ENCODE results near the gene SPDEF.

SPDEF gene

DNA sequence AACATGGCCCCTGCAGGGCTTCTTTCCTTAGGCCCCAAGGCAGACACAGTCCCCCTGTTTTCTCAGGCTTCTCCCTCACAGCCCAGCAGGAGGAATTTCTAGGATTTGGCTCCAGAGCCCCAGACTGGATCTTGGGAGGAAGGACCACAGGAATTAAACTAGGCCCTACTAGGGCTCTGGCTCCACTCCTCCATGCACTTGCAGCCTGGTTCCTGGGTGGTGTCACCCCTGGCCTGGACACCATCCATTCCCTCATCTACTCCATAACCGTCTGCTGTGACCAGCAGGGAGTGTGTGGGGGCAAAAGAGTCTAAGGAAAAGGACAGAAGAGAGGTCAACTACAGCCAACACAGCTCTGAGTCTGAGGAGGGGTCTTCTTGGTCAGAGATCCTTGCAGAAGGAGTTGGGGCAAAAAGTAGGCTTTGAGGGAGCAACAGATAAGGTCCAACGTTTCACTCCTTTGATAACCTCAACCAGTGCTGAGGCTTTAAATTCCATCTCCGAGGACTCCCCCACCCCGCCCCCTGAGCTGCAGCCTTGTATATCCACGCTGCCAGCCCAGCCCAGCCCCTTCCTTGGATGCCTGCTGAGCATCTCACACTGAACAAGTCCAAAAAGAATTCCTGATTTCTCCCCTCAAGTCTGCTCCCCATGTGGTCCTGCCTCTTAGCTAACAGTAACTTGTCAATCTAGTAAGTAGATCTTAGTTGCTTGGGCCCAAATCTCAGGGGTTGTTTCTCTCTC lies 27.9 kb upstream of the SPDEF start:
- no peak for DNase-seq

DNA sequence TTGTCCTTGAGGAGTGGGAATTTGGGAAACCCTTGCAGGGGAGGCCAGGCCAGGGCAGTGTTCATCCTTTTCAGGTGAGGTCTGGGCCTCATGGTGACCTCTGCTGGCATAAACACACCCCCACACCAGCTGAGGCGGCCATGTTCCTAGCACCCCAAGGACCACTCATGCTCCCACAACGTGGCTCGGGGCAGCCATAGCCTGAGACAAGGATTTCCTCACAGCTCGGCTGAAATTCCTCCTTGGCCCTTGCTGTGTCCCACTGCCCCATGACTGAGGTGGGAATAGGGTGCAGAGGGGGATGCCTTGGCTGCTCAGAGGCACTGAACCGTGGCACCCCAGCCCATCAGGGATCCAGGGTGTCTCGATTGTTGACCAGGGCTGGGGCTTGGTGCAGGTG lies 27.3 kb upstream of the SPDEF start:
- no peak for DNase-seq

- no peak for DNase-seq
Observed at GRCh38 chr6:34581561-34581920, 25.4 kb upstream of the SPDEF start.

DNA sequence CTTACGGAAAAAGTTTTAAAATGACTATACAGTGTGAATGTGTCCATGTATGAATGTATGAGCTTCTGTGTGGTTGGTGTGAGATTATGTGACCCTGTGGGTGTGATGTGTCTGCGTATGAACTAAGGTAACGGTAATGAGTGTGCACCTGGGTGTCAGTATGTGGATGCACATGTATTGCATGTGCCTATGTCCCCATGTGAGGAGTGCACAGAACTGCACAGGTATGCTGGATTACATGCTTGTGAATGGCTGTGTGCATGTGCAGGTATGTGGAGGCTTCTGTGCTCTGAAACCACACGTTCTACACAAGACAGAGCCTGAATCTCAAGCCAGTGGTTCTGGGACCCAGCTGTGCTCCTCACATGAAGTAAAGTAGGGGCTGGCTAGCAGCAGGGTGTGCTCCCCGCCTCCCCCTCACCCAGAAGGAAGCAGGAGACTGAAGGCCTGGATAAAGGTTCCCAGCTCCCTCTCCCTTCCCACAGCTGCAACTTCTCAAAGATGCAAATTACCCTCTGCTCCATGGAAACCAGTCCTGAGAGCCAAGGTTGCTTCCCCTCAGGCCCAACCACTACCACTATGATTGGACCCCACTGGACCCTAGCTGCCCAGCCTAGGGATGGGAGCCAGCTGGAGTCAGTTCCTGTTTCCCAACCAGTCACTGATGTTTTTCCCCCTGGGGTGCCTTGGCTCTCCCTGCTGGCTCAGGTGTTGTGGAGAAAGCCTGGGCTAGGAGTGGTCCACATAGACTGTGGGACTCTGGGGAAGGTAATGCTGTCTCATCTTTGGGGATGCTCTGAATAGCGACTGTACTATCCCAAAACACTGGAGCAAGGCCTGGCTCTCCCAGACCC lies 24.8 kb upstream of the SPDEF start:
- DNase-seq: no peak

DNA sequence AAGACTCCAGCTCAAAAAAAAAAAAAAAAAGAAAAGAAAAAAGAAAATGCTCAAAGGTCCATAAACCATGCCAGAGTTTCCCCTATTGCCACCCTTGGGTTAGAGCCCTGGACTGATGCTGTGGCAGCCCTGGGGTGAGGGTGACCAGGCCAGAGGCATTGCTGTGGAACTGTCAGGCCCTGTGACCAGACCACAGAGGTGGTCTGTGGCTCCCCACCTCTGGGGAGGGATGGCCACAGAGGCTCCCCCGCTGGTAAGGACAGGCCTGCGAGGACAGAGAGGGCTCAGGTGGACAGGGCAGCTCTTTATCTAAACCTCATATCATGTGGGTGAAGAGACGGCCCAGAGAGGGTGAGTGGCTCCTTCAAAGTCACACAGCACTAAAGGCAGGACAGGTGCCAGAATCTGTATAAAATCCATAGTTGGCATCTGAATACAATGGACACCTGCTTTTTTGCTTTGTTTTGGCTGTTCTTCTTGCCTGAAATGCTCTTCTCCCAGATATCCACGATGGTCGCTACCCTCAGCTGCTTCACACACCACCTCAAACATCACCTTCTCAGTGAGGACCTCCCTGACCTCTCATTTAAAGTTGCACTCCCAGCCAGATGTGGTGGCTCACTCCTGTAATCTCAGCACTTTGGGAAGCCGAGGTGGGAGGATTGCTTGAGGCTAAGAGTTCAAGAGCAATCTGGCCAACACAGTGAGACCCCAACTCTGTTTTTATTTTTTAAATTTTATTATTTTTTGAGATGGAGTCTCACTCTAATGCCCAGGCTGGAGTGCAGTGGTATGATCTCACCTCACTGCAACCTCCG lies 22.5 kb upstream of the SPDEF start:
- DNase-seq: no peak

DNA sequence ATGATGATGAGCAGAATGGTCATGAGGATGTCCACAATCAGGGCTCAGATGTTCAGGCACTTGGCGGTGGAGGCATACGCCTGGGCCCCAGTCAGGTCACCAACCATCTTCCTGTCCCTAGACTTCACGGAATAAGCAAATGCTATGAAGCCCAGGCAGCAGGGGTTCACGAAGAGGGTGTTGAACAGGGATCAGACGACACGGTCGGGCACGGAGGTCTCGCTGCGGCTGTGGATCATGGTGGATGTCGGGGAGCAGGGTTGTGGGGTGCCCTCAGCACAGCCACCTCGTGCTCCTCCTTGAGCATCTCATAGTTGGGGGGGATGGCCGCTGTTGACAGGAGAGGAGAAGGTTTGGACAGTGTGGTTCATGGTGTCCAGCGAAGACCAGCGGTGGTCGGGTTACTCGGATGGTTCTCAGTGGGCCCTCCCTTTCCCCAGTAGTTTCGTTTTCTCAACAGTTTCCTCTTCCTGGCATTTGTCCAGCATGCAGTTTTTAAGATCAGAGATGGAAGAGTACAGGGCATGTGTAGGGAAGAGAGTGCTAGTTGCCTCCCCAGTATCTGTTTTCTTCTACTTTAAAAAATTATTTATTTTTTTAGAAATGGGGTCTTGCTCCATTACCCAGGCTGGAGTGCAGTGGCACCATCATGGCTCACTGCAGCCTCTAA lies 20.3 kb upstream of the SPDEF start:
- no peak for DNase-seq

- no peak for DNase-seq
Observed at GRCh38 chr6:34575326-34575725, 19.2 kb upstream of the SPDEF start.

GRCh38 chr6:34574647-34575293 lies 18.6 kb upstream of the SPDEF start:
- no peak for DNase-seq

- no peak for DNase-seq
Observed at GRCh38 chr6:34573567-34574183, 17.5 kb upstream of the SPDEF start.

- no peak for DNase-seq
Observed at GRCh38 chr6:34572585-34572984, 16.5 kb upstream of the SPDEF start.

GRCh38 chr6:34572021-34572420 lies 15.9 kb upstream of the SPDEF start:
- DNase-seq: no peak

GRCh38 chr6:34571388-34571787 lies 15.3 kb upstream of the SPDEF start:
- DNase-seq: no peak

DNA sequence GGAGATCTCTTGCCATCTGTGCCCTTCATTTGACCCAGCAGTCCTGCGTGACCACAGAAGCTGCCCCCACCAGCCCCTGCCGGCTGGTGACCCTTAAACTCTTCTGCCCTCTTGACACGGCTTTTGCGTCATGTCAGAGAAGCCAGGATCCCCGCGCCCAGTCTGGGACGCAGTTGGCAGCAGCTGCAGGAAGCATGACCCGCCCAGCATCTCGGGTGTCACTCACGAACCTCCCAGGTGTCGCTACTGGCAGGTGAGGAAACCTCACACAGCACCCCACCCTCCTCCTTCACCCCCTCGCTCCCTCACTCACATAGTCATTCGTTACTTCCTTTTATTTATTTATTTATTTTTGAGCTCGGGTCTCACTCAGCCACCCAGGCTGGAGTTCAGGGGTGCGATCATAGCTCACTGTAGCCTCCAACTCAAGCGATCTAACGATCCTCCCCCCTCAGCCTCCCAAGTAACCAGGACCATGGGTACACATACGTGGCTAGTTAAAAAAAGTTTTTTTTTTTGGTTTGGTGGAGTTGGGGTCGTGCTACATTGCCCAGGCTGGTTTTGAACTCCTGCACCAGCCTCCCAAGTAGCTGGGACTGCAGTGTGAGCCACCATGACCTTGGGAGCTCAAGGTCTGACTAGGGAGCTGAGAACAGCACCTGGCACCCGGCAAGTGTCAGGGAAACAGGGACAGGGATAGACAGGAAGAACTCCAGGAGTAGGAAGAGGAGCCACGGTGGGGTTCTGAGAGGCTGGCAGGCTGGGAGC lies 14.1 kb upstream of the SPDEF start:
- DNase-seq: no peak

- DNase-seq: no peak
Observed at GRCh38 chr6:34569361-34569973, 13.3 kb upstream of the SPDEF start.

DNA sequence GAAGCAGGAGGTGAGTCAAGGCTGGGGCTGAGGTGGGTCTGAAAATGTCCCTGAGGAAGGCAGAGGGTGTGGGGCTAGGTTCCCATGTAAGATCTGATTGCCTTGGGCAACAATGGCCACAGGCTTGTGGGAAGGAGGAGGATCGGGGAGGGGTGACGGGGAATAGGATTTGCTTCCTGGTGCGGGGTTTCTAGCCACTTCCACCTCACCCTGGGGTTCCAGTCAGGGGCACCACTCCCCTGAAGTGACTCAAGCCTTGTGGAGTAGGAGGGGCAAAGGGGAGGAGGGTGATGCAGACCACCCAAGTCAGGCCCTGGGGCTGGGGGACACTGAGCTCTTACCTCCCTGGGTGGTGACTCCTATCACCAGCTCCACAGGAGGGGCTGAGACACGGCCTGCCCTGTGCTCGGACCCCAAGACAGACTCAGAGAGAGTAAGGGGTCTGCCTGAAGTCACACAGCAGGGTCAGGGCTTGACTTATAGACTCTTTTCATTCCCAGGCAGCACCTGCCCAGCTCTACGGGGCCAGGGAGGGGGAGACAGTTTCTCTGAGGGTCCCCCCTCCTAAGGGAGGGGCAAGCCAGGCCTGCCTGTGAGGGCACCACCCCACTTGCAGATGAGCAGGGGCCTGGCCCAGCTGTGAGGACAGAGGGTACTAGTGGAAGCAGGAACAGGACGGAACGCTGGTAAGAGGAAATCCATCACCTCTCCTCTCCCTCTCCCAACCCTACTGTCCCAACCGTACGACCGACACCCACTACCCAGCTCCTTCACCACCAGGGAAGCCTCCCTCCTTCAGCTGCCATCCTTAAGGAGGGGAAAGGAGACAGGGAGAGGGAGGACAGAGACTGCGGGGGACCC lies 12.4 kb upstream of the SPDEF start:
- no peak for DNase-seq

- no peak for DNase-seq
Observed at GRCh38 chr6:34566830-34567546, 10.9 kb upstream of the SPDEF start.

DNA sequence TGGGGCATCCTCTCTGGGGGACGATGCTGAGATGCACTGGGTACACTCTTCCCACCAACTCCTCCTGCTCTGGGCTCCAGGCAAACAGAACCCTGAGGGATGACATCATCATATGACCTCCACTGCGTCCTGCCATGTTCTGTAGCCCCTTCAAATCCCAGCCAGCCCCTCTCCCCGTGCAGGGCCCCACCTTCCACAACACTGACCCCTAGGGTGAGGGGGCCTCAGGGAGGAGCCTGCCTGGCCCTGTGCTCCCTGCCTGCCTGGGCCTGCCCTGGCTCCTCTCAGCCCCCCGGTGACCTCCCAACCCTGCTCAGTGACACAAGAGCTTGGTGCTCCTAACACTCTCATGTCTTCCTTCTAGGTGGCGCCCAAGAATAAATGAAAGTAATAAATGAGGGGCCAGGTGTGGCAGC lies 9.6 kb upstream of the SPDEF start:
- no peak for DNase-seq

GRCh38 chr6:34564181-34564580 lies 8.1 kb upstream of the SPDEF start:
- DNase-seq: no peak

GRCh38 chr6:34563513-34563870 lies 7.4 kb upstream of the SPDEF start:
- DNase-seq: no peak

Data from T-helper 1 cell (primary cell).